ENCODE data around the gene WWOX.

The WWOX gene

DNA sequence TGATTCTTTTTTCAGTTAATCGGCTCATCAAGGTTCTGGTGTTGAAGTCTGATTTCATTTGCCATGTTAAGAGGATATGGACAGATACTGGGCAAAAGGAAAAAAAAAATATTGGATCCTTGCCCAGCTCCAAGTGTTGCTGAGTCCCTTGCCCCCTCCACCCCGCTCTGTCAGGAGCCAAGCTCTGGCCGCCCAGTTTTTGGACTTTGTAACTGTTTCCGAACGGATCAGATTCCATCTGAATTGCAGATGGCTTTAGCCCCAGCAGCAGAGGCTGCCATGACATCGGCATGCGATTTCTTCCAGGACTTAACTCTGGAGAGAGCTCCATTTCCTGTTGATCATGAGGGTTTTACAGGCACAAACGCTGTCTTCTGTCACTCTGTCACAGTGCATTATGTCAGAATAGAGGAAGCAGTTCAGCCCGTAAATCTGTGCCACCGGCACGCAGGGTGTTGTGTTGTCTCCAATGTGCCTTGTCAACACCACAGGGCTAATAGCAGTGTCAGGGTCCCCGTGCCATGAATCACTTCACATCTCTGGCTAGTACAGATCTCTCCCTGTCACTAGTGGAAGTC, 885.5 kb downstream of the WWOX start:
- DNase-seq: no peak

DNA sequence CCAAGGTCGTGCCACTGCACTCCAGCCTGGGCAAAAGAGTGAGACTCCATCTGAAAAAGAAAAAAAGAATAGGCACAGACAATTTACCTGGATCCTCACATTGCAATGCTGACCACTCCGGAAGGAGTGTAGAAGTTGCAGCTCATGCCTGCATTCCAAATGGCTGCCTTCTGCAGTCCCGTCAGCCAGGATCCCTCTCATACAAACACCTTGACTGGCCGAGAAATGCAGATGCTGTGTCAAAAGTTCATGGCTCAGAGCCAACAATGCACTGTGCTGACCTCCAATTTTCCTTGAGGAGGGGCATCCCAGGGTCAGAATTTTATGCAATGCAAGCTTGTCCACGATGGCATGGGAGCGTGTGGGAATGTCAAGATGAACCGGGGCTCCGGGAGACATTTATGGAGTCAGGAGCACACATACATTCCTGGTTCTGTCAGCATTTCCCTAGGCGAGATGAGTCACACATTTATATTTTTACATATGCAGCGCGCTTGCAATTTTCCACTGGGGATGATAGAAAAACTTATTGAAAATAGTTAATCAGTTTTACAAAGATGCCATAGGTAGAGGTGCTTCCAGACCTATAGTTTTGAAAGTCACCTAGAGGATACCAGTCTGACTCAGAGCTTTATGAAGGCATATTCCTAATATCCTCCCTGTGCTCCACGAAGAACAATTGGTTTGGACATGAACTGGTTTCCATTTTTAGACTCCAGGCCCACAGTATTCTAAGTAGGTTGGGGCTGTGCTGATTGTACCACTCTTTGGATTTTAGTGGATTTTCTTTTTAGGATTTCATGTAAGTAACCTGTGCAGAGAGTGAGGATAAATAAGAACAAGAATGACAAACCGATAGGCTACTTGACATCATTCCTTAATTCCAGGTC, 886.5 kb downstream of the WWOX start:
- no peak for DNase-seq

DNA sequence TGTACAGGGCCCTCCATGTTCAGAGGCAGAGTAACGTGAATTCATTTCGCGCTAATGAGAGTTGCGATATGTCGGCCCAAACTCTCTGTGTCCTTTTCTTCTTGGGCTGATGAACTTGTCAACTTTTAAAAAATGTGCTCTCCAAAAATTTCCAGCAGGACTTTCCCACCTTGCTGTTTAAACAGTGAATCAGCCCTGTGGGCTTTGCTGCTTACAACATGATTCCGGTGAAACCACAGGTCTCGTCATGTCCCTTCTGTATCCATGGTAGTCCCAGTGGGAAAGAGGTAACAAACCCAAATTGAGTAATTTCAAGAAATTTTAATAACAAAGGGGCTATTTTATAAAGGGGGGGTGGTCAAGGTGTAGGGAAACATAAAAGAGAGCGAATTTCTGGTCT, 888.2 kb downstream of the WWOX start:
- no peak for DNase-seq

DNA sequence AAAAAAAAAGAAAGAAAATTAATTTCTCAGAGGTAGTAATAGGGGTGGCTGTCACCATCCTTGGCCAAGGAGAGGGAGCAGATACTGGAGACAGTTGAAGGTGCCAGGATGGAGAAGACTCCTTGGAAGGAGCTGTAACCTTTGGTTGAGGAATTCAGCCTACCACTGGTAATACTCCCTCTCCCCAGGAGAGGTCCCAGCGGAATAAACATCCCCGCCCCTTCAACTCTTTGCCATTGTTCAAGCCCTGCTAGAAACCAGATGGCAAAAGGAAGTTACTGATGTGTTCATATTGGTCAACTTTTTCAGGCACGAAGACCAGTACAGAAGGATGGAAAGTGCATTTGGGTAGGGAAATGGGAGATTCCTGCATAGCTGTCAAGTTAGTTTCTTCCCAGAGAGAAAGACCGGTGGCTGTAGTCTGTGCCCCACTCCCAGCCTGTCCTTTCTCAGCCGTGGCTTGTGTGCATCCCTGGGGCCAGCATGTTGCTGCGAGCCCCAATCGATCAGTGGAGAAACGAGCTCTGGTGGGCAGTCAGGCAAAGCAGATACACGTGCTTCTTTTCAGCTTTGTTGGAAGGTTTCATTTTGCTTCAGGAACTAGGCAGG, 889.0 kb downstream of the WWOX start:
- DNase-seq: no peak

- no peak for DNase-seq
These were observed 890.9 kb downstream of the WWOX start for GRCh38 chr16:78990309-78990701.

GRCh38 chr16:78992001-78992400, 892.5 kb downstream of the WWOX start:
- no peak for DNase-seq

- DNase-seq: no peak
These were observed 893.9 kb downstream of the WWOX start for GRCh38 chr16:78993346-78993745.

DNA sequence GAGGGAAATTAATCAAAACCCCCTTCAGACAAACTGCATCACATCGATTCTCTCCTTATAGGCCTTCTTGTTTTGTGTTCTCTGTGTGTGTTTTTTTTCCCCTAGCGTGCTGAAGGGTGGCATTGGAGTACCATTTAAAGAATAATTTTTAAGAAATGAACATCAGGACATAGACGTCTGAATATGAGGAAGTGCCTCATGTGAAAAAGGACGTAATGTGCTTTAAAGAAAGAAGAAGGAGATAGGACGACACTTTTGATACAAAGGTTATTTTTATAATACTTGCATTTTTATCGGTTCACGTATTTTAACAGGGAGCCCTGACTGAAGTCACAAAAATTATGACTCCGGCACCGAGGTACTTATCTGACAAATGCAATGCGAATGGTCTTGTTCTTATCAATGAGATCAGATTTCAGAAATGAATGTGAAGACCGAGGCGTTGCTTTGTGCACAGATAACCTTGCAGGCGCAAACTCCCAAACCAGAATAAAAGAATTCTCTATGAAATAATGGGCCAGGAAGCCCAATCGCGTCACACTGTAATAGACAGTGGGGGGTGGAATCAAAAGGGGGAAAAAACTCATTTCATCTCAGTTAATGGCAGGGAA, 894.8 kb downstream of the WWOX start:
- no peak for DNase-seq

GRCh38 chr16:78995441-78995840, 896.0 kb downstream of the WWOX start:
- no peak for DNase-seq

DNA sequence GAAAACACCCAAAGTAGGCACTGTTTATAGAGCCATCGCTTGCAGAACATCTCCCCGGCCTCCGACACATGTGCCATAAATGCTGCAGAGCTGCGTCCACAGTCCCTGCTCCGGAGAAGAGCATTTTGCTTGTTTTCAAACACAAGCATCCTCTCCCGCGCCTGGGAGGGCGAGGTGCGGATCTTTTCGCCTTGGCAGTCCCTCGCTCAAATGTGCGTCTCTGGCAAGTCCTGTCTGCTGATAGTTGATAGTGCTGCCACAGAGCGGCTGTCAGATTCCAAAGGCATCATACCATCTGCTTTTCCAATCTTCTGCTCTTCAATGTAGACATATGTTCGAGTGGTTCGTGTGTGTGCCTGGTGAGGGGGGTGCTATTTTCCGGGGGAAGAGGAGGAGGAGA, 897.3 kb downstream of the WWOX start:
- no peak for DNase-seq

DNA sequence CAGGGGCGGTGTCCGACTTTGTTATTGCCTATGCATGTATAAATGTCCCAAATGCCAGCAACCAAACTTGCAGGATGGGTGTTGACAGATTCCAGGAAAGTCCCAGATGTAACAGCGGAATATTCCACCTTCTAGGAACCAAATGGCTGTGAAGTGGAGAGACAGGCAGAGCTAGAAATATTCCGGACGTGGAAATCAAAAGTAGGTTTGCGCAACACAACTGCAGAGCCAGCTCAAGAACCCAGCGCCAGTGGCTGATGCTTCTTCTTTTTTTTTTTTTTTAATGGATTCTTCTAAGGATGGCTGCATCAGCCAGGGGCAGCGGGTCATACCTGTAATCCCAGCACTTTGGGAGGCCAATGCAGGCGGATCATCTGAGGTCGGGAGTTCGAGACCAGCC, 899.4 kb downstream of the WWOX start:
- DNase-seq: no peak

GRCh38 chr16:79001156-79001967, 901.9 kb downstream of the WWOX start:
- no peak for DNase-seq

DNA sequence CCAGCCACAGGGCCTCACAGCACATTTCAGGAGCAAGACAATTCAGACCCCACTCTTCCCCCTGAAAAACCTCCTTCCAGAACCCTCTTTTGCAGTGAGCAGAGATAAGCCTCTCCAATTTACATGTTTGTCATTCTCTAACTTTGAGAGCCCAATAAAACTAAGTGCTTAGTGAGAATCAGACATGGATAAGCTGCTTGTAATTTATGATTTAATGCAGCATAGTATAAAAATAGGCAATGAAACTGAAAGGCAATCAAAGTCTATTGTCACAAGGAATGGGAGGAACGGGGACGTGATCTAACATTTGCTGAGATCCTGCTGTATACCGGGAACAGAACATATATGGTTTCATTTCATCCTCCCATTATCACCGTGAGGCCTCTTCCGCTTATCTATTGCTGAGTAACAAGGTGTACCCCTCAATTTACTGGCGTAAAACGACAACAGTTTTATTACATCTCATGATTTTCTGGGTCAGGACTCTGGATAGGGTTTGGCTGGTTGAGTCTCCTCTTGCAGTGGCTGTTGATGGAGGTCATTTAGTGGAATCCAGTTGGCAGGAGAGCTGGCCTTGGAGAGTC, 903.7 kb downstream of the WWOX start:
- DNase-seq: no peak

GRCh38 chr16:79004309-79004708, 904.9 kb downstream of the WWOX start:
- DNase-seq: no peak

- no peak for DNase-seq
These were observed 905.6 kb downstream of the WWOX start for GRCh38 chr16:79005096-79005495.

GRCh38 chr16:79006206-79006605, 906.8 kb downstream of the WWOX start:
- no peak for DNase-seq

- DNase-seq: no peak
These were observed 907.3 kb downstream of the WWOX start for GRCh38 chr16:79006765-79007164.

DNA sequence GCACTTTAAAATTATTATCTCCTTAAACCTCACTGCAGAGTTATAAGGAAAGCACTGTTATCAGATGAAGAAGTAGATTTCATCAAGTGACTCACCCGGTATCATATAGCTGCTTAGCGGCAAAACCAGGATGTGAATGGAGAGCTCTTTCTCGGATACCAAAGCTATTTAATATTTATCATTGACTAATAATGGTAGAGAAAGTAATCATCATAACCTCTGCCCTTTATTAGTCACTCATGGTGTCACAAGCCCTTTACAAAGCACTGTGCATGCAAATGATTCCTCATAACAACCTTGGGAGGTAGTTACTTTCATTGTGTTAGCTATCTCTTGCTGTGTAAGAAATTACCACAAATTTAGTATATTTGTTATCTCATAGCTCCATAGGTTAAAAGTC, 908.2 kb downstream of the WWOX start:
- DNase-seq: no peak

DNA sequence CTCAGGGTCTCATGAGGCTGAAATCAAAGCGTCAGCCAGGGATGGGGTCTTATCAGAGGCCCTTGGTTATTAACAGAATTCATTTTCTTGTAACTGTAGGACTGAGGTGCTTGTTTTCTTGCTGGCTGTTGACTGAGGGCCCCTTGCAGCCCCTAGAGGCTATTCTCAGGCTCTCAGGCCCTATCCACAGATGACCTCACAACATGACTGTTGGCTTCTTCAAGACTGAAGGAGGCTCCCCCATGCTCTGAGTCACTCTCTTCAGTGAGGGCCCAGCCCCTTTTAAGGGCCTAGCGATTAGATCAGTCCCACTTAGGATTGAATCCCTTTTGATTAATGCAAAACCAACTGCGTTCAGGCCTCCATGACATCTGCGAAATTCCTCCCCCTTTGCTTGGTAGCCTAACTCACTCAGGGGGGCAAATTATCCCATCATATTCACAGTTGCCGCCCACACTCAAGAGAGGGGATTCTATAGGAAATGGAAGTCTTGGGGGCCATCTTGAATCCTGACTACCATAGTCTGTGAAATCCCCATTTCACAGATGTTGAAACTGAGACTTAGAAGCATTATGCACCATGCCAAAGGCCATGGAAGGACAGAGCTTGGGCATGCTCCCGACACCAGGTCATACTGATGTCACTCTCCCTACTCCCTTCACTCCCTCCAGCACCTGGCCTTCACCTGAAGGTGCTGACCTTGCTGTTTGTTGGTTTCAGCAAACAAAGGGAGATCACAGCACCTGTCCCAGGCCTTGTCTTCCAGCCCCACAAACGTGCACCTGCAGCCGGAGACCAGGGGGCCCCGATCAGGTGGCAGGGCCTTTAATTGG, 908.8 kb downstream of the WWOX start:
- no peak for DNase-seq

GRCh38 chr16:79008869-79009179, 909.4 kb downstream of the WWOX start:
- DNase-seq: no peak

DNA sequence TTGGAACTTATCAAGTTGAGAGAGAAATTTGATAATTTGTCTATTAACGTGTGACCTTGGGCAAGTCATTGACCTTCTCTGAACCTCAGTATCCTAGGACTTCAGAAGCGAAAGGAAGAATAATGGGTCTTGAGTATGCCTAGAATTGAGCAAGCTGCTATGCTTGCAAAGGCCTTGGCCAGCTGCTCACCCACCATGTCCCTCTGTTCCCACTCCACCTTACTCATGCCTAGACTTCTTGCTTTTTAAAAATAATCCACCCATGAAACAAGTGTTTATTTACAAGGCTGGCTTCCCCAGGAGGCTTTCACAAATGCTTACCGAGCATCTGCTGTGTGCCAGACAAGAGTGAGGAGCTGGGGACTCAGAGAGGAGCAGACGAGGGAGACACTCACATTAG, 910.4 kb downstream of the WWOX start:
- DNase-seq: no peak

GRCh38 chr16:79011282-79011681, 911.8 kb downstream of the WWOX start:
- DNase-seq: no peak
